ENCODE data around the gene USP11. TPM values are rescaled to one million over a fixed set of nuclear protein-coding genes. Genes with fewer than 3 reads are reported as not detected.
A peak's percentile ranks its signal among the peaks of the same experiment; 100 is the strongest.

Gene USP11
- 35.6 and 51.1 TPM in 2 replicates for total RNA-seq

GRCh38 chrX:47232803-47233332 is at the start of gene USP11:
USP11 (plus strand) TSS chrX:47233009; CDS start chrX:47233044, 35 bp downstream.
- peak; percentile 40 for DNase-seq

- DNase-seq, result no peak
Measured at GRCh38 chrX:47184486-47184885, 48.3 kb upstream of the USP11 start.

- no peak for DNase-seq
Measured at GRCh38 chrX:47185241-47185640, 47.6 kb upstream of the USP11 start.

- DNase-seq, result no peak
Measured at GRCh38 chrX:47186096-47186740, 46.6 kb upstream of the USP11 start.

GRCh38 chrX:47187106-47187677 is 45.6 kb upstream of the USP11 start:
- DNase-seq, result no peak

- no peak for DNase-seq
Measured at GRCh38 chrX:47189906-47190305, 42.9 kb upstream of the USP11 start.

DNA sequence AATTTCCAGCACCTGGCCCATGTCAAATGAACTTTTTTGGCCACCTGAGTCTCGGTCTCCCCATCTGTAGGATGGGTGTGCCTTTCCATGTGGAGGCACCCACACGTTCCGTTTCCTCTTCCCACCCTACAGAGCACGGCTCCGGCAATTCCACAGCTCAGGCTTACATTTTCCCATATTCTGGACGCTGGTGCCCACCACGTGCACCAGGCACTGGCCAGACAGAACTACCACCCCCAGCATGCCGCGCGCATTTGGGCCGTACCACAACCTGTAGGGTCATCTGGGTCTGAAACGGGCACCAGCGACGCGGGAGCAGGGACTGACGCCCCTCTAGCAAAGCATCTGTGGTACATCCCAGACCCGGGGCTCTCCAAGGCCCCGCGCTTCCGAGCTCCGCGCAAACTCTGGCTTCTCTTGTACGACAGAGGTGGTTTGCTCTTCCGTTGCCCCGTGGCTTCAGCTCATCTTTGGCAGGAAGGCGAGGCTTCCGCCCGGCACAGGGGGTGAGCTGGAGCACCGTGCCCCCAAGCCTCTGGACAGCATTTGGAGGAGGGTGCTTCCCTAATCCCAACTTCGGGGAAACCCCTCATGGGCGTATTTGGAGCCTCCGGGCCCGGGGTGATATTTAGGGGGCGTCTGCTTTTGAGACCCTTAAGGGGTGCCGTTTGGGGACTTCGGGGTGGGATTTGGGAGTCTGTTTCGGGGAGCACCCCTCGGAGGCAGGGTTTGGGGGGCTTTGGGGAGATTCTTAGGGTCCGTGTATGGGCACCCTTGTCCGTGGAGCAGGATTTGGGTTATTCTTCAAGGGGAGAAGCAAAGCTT is 42.2 kb upstream of the USP11 start:
- DNase-seq, result peak; percentile 94

DNA sequence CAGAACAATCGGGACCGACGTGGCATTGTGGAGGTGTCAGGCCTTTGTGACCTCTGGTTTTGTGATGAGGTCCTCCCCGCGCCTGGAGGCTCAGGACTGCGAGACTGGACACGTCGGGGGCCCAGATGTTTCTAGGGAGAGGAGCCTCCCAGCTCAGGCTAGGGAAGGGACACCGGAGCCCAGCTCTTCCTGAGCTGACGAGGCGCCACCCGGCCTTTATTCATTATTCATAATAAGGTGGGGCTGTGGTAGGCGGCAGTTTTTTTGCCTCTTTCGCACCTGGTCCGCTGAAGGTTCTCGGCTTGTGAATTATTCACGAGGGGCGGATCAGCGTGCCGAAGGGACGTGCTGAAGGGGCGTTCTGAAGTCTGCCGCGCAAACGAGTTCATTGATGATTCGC is 41.5 kb upstream of the USP11 start:
- DNase-seq, result peak; percentile 14

- no peak for DNase-seq
Measured at GRCh38 chrX:47191806-47192401, 40.9 kb upstream of the USP11 start.

- DNase-seq, result peak; percentile 95
Measured at GRCh38 chrX:47193475-47194193, 39.2 kb upstream of the USP11 start, which contains the start of gene UBA1. UBA1 (plus strand) TSS chrX:47193829; CDS start chrX:47198803, 4,974 bp downstream.

- no peak for DNase-seq
Measured at GRCh38 chrX:47194194-47194787, 38.5 kb upstream of the USP11 start.

- no peak for DNase-seq
Measured at GRCh38 chrX:47196098-47196497, 36.7 kb upstream of the USP11 start.

GRCh38 chrX:47197526-47197925 is 35.3 kb upstream of the USP11 start:
- DNase-seq, result no peak

DNA sequence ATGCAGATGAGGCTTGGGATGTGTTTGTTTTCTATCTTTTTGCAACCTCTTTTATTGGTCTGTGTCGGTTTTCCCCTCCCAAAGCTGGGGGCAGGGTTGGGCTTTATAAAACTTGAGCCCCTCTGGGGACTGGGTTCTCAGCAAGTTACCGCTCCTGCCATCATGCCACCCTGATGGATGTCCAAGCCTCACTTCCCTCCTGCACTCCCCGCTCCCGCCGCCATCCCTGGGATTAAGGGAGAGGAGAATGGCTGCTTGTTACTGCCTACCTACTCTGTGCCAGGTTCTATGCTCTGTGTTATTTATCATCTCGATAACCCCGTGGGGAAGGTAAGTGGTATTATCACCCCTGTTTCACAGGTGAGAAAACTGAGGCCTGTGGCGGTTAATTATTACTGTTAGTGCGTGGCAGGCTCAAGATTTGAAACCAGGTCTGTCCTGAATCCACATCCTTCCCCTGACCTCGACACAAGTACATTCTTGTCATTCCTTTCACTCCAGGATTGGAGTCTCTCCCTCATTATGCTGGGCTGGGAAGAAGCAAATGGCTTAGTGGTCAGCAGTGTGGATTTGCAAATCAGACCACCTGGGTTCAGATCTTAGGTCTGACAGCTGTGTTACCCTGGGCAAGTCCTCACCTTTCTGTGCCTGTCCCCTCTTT is 34.7 kb upstream of the USP11 start:
- DNase-seq, result no peak

- no peak for DNase-seq
Measured at GRCh38 chrX:47198687-47199080, 34.1 kb upstream of the USP11 start.

GRCh38 chrX:47199286-47199685 is 33.5 kb upstream of the USP11 start:
- DNase-seq, result no peak

GRCh38 chrX:47200385-47201150 is 32.2 kb upstream of the USP11 start:
- DNase-seq, result no peak

DNA sequence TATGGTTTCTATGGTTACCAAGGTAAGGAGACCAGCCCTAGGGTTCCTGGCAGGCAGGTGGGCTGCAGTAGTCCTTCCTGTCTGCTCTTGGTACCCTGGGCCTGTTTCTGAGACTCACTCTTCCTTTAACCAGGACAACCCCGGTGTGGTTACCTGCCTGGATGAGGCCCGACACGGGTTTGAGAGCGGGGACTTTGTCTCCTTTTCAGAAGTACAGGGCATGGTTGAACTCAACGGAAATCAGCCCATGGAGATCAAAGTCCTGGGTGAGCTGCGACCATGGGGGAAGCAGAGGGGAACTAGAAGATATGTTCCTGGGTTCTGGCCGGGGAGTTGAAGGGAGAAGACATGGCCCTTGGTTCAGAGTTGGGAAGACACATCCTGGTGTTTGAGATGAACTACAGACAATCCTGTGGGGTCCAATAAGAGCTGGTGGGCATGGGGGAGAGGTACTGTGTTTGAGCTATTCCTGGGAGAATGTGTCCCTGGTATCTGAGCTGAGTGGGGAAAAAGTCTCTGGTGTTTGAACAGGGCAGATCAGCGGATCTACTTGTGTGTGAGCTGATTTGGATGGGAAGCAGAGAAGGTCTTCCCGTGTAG is 31.4 kb upstream of the USP11 start:
- DNase-seq, result no peak

GRCh38 chrX:47202316-47202715 is 30.5 kb upstream of the USP11 start:
- no peak for DNase-seq

GRCh38 chrX:47202877-47203276 is 29.9 kb upstream of the USP11 start:
- DNase-seq, result no peak

Data from dermis blood vessel endothelial cell (primary cell).